Activated B cell treated with CpG ODN at 0.5 μM for 24 hours (primary cell): Measurements from ENCODE around the gene UGT2A3. TPM values are rescaled to one million over a fixed set of nuclear protein-coding genes. Genes with fewer than 3 reads are reported as not detected.

ENCODE experiments used
- ATAC-seq: fragments of 200-7000 bp; cut with Tn5 transposase; one replicate; pipeline ENCODE4 v1.10.0; 2021; ENCODE audit warnings: low read depth, mild to moderate bottlenecking, moderate library complexity
- CTCF ChIA-PET: fragments of 350-600 bp; sonication (Branson Sonifier 250); formaldehyde crosslinking; loops from one replicate; lab custom pipeline; 2021; ENCODE audit warnings: antibody characterized with exemption; lab: Charles Lee
- POLR2A ChIA-PET: fragments of 350-600 bp; sonication (Branson Sonifier 250); formaldehyde crosslinking; loops from one replicate; lab custom pipeline; 2021; ENCODE audit warnings: antibody characterized with exemption; lab: Charles Lee
- DNase-seq: peaks from one replicate; pipeline ENCODE4 v3.0.0; 2022
- H3K27ac Mint-ChIP-seq: one replicate; pipeline ENCODE4 v1.8.0; 2020; ENCODE audit warnings: mixed read lengths
- H3K27me3 Mint-ChIP-seq: one replicate; pipeline ENCODE4 v1.8.0; 2021; ENCODE audit warnings: mixed read lengths
- H3K36me3 Mint-ChIP-seq: one replicate; pipeline ENCODE4 v1.8.0; 2021; ENCODE audit warnings: low read depth, mixed read lengths
- H3K4me1 Mint-ChIP-seq: one replicate; pipeline ENCODE4 v1.8.0; 2021; ENCODE audit warnings: mixed read lengths
- H3K4me3 Mint-ChIP-seq: one replicate; pipeline ENCODE4 v1.8.0; 2020; ENCODE audit warnings: mild to moderate bottlenecking, mixed read lengths
- H3K9me3 Mint-ChIP-seq: one replicate; pipeline ENCODE4 v1.8.0; 2020; ENCODE audit warnings: mixed read lengths
- CTCF ChIP-seq: fragments of 200-600 bp; IDR thresholded peaks from one replicate; pipeline ENCODE4 v1.8.0; 2022; ENCODE audit warnings: antibody characterized with exemption, mild to moderate bottlenecking
- intact Hi-C: fragments of 100-400 bp; cut with micrococcal nuclease; formaldehyde crosslinking; loops from one replicate; pipeline ENCODE4 v1.15.1; 2024
- total RNA-seq: library from RNA; stranded (reverse); gene quantifications from 2 replicates; pipeline ENCODE4 v1.2.3, GENCODE V29; 2022

UGT2A3 gene
- total RNA-seq, 1 donor from 2014 or later = not detected

GRCh38 chr4:68906780-68907137 is 44.8 kb downstream of the UGT2A3 start:
- H3K27me3 Mint-ChIP-seq = no peaks in the 10 kb centered on the region
- POLR2A ChIA-PET = no interaction called here
- CTCF ChIA-PET = no interaction called here

DNA sequence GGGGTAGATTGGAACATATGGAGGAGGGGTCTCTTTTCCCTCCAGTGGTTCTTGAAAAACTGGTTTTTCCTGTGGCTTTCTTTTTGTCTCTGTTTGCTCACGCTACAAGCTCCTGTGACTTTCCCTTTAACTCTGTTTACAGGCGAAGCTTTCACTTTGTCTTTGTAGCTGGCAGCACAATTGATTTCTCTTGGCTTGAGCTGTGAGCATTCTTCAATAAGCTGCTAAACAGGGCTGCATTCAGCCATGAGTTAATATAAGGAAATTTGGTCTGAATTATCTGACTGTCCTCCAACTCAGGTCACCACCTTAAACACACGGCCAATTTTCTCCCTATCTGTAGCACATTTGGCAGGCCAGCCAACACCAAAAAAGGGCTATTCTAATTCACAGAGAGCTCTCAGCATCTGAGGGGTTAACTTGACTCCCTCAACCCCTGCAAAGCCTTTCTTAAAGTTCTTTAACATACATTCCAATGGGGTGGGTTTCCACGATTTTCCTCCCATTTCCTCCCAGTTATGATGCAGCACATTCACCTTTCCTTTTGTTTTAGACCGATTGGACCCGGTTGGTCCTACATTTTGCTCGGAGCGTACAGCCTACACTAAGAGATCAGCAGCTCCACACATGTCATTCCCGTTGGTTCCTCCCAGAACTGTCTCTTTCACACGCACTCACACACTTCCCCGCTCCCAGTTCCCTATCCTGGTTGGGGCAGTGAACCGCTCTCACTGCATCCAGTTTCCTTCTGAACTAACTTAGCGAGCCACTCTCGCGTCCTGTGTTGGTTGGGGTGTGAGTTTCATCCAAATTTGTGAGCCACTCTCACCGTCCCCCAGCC is 45.4 kb downstream of the UGT2A3 start:
- no peaks in the 10 kb centered on the region for H3K36me3 Mint-ChIP-seq
- intact Hi-C loops = no loop called here
- H3K4me1 Mint-ChIP-seq = no peaks in the 10 kb centered on the region
- ATAC-seq (no peak), DNase-seq (no peak)
- ChIA-PET CTCF (no interaction called here), POLR2A (no interaction called here)
- no peaks in the 10 kb centered on the region for H3K9me3 Mint-ChIP-seq
- H3K4me3 Mint-ChIP-seq = no peak overlapping the region
- no peaks in the 10 kb centered on the region for H3K27me3 Mint-ChIP-seq
- TF ChIP-seq CTCF = no peak
- H3K27ac Mint-ChIP-seq = no peak overlapping the region

More at GRCh38 chr4:68906780-68907137, 44.8 kb downstream of the UGT2A3 start:
- H3K4me1 Mint-ChIP-seq = no peaks in the 10 kb centered on the region
- ATAC-seq = no peak
- no peak overlapping the region for H3K27ac Mint-ChIP-seq
- no peak for DNase-seq
- H3K9me3 Mint-ChIP-seq = no peaks in the 10 kb centered on the region
- no peaks in the 10 kb centered on the region for H3K36me3 Mint-ChIP-seq
- H3K4me3 Mint-ChIP-seq = no peak overlapping the region
- intact Hi-C loops = no loop called here
- no peak for TF ChIP-seq CTCF

GRCh38 chr4:68905598-68905938 is 46.0 kb downstream of the UGT2A3 start:
- ATAC-seq = no peak
- Mint-ChIP-seq H3K36me3 (no peaks in the 10 kb centered on the region), H3K4me3 (no peak overlapping the region), H3K4me1 (no peaks in the 10 kb centered on the region), H3K27me3 (no peaks in the 10 kb centered on the region), H3K27ac (no peak overlapping the region), H3K9me3 (no peaks in the 10 kb centered on the region)
- intact Hi-C loops = no loop called here
- CTCF ChIA-PET = no interaction called here
- POLR2A ChIA-PET = no interaction called here
- no peak for TF ChIP-seq CTCF
- DNase-seq = no peak

GRCh38 chr4:68904786-68905185 is 46.8 kb downstream of the UGT2A3 start:
- H3K27me3 Mint-ChIP-seq = no peaks in the 10 kb centered on the region
- no peak for TF ChIP-seq CTCF
- ChIA-PET POLR2A (no interaction called here), CTCF (no interaction called here)
- DNase-seq (no peak), ATAC-seq (no peak)
- no peaks in the 10 kb centered on the region for H3K36me3 Mint-ChIP-seq
- H3K27ac Mint-ChIP-seq = no peak overlapping the region
- no peaks in the 10 kb centered on the region for H3K4me1 Mint-ChIP-seq
- H3K9me3 Mint-ChIP-seq = no peaks in the 10 kb centered on the region
- no peak overlapping the region for H3K4me3 Mint-ChIP-seq
- intact Hi-C loops = no loop called here

GRCh38 chr4:68896749-68897148 is 54.9 kb downstream of the UGT2A3 start:
- Mint-ChIP-seq H3K27me3 (no peaks in the 10 kb centered on the region), H3K4me1 (no peaks in the 10 kb centered on the region), H3K9me3 (peaks cover 2% of the 10 kb centered on the region), H3K4me3 (no peak overlapping the region), H3K36me3 (no peaks in the 10 kb centered on the region), H3K27ac (no peak overlapping the region)
- TF ChIP-seq CTCF = no peak
- DNase-seq (no peak), ATAC-seq (no peak)
- intact Hi-C loops = no loop called here
- ChIA-PET CTCF (no interaction called here), POLR2A (no interaction called here)
